Neuronal stem cell (in vitro differentiated cells): Measurements from ENCODE around the gene CTTNBP2NL.
"Not testable (repeated sequence)": the region's sequence is repeated elsewhere in the genome, so short reads cannot be mapped to it uniquely, and the experiment has no call there.

Experiments used
- DNase-seq: peaks from one replicate; pipeline ENCODE4 v3.0.0-alpha.2; 2013; ENCODE audit warnings: low spot score
- H2AFZ ChIP-seq: one replicate; pipeline ENCODE4 v1.6.1; 2013; ENCODE audit warnings: mild to moderate bottlenecking, low read length, inconsistent platforms
- H2AK5ac ChIP-seq: 2 replicates; pipeline ENCODE4 v1.6.1; 2013; ENCODE audit warnings: low read depth, mild to moderate bottlenecking, inconsistent platforms, low read length, moderate library complexity, mixed read lengths
- H2BK120ac ChIP-seq: 2 replicates; pipeline ENCODE4 v1.6.1; 2013; ENCODE audit warnings: low read depth, mild to moderate bottlenecking, inconsistent platforms, low read length, moderate library complexity, mixed read lengths
- H2BK12ac ChIP-seq: one replicate; pipeline ENCODE4 v1.6.1; 2013; ENCODE audit warnings: low read length, inconsistent platforms
- H2BK15ac ChIP-seq: 2 replicates; pipeline ENCODE4 v1.6.1; 2013; ENCODE audit warnings: mild to moderate bottlenecking, low read length, inconsistent platforms, mixed read lengths
- H2BK5ac ChIP-seq: one replicate; pipeline ENCODE4 v1.6.1; 2013; ENCODE audit warnings: inconsistent platforms, mild to moderate bottlenecking, low read length, moderate library complexity
- H3K14ac ChIP-seq: one replicate; pipeline ENCODE4 v1.6.1; 2013; ENCODE audit warnings: low read length, inconsistent platforms
- H3K18ac ChIP-seq: 2 replicates; pipeline ENCODE4 v1.6.1; 2013; ENCODE audit warnings: low read length, inconsistent platforms
- H3K23ac ChIP-seq: 2 replicates; pipeline ENCODE4 v1.6.1; 2013; ENCODE audit warnings: low read depth, mild to moderate bottlenecking, mixed read lengths, low read length, inconsistent platforms; ENCODE audit not compliant: poor library complexity
- H3K27ac ChIP-seq: replicated peaks from 3 replicates; pipeline ENCODE4 v1.5.1; 2013; ENCODE audit warnings: low read length, inconsistent platforms
- H3K27me3 ChIP-seq, 3 experiments: 2 replicates each; pipeline ENCODE4 v1.6.1; 2013; ENCODE audit warnings: low read length in 3 of 3, mild to moderate bottlenecking in 2 of 3, inconsistent platforms in 1 of 3, low read depth in 1 of 3, mixed read lengths in 1 of 3, moderate library complexity in 1 of 3; ENCODE audit not compliant: control insufficient read depth in 3 of 3, insufficient read depth in 3 of 3
- H3K36me3 ChIP-seq, 2 donors: replicated peaks in 1 of 2; 2 replicates each; pipeline ENCODE4 v1.6.1; 2013; ENCODE audit warnings: low read length in 2 of 2; ENCODE audit not compliant: control insufficient read depth in 2 of 2, insufficient read depth in 2 of 2
- H3K4ac ChIP-seq: 2 replicates; pipeline ENCODE4 v1.6.1; 2013; ENCODE audit warnings: inconsistent platforms, mild to moderate bottlenecking, low read length, moderate library complexity
- H3K4me1 ChIP-seq, 2 donors: 1 replicate in 1 of 2; 2 replicates in 1 of 2; pipeline ENCODE4 v1.6.1; 2013; ENCODE audit warnings: low read length in 2 of 2, low read depth in 1 of 2; ENCODE audit not compliant: control insufficient read depth in 2 of 2, insufficient read depth in 1 of 2
- H3K4me2 ChIP-seq: one replicate; pipeline ENCODE4 v1.6.1; 2013; ENCODE audit warnings: mild to moderate bottlenecking, low read length, inconsistent platforms; ENCODE audit not compliant: insufficient read depth, poor library complexity, severe bottlenecking
- H3K4me3 ChIP-seq, 2 donors: 2 replicates each; pipeline ENCODE4 v1.5.1; 2013; ENCODE audit warnings: low read length in 2 of 2, mild to moderate bottlenecking in 2 of 2, inconsistent platforms in 1 of 2, moderate library complexity in 1 of 2
- H3K79me1 ChIP-seq: one replicate; pipeline ENCODE4 v1.6.1; 2013; ENCODE audit warnings: low read depth, mild to moderate bottlenecking, inconsistent platforms, low read length, moderate library complexity
- H3K9ac ChIP-seq: one replicate; pipeline ENCODE4 v1.6.1; 2013; ENCODE audit warnings: mild to moderate bottlenecking, low read depth, low read length, inconsistent platforms; ENCODE audit not compliant: poor library complexity
- H3K9me3 ChIP-seq, 2 donors: replicated peaks in 1 of 2; 2 replicates each; pipeline versions ENCODE3 to v1.6.1; 2013; ENCODE audit warnings: low read length in 2 of 2, mild to moderate bottlenecking in 2 of 2, inconsistent platforms in 1 of 2, low read depth in 1 of 2, mixed read lengths in 1 of 2, moderate library complexity in 1 of 2; ENCODE audit not compliant: control insufficient read depth in 2 of 2, insufficient read depth in 1 of 2
- H4K8ac ChIP-seq: one replicate; pipeline ENCODE4 v1.6.1; 2013; ENCODE audit warnings: low read depth, mild to moderate bottlenecking, inconsistent platforms, low read length, moderate library complexity
- H4K91ac ChIP-seq: one replicate; pipeline ENCODE4 v1.6.1; 2013; ENCODE audit warnings: low read length, low read depth, mild to moderate bottlenecking, inconsistent platforms; ENCODE audit not compliant: poor library complexity
- WGBS, 2 donors: extraction: QIAGEN DNeasy Blood & Tissue Kit; methylation state at CpG; one replicate each; pipeline ENCODE4 v1.1.7; 2013; ENCODE audit warnings: missing lambda C conversion rate in 2 of 2, mixed read lengths in 1 of 2; ENCODE audit not compliant: insufficient read length in 2 of 2, insufficient replicate concordance in 1 of 2; ENCODE audit errors: extremely low coverage in 2 of 2; 5-methylcytosine and 5-hydroxymethylcytosine counted together

The CTTNBP2NL gene

GRCh38 chr1:112477550-112477949, 81.5 kb downstream of the CTTNBP2NL start:
- Histone ChIP-seq H2BK15ac (no peak overlapping the region), H4K8ac (no peak overlapping the region), H2AFZ (no peak overlapping the region), H3K23ac (no peak overlapping the region), H2BK12ac (no peak overlapping the region), H3K18ac (no peak overlapping the region), H3K4ac (no peak overlapping the region), H3K27ac (no peak overlapping the region), H2BK5ac (no peak overlapping the region), H3K4me2 (no peak overlapping the region), H3K9me3 (peaks cover 5 to 11% of the 10 kb centered on the region in 2 donors), H3K27me3 (no peaks in the 10 kb centered on the region), H4K91ac (no peak overlapping the region), H2AK5ac (no peak overlapping the region), H3K14ac (no peak overlapping the region), H3K9ac (no peak overlapping the region), H2BK120ac (no peak overlapping the region), H3K36me3 (no peaks in the 10 kb centered on the region), H3K4me1 (no peaks in the 10 kb centered on the region), H3K79me1 (no peaks in the 10 kb centered on the region), H3K4me3 (no peak overlapping the region)
- DNase-seq, result no peak

GRCh38 chr1:112478314-112478713, 82.3 kb downstream of the CTTNBP2NL start:
- H4K8ac ChIP-seq, result no peak overlapping the region
- H2BK15ac ChIP-seq, result no peak overlapping the region
- H3K18ac ChIP-seq, result no peak overlapping the region
- no peaks in the 10 kb centered on the region for H3K36me3 ChIP-seq
- no peaks in the 10 kb centered on the region for H3K27me3 ChIP-seq
- no peak overlapping the region for H2BK12ac ChIP-seq
- no peak overlapping the region for H4K91ac ChIP-seq
- no peak overlapping the region for H3K14ac ChIP-seq
- no peak overlapping the region for H3K9ac ChIP-seq
- H2AFZ ChIP-seq, result no peak overlapping the region
- H3K4me2 ChIP-seq, result no peak overlapping the region
- no CpG with 5 or more reads among the region's 1 CpG for WGBS, 2 donors
- H2AK5ac ChIP-seq, result no peak overlapping the region
- no peak overlapping the region for H2BK5ac ChIP-seq
- no peak overlapping the region for H3K27ac ChIP-seq
- H3K9me3 ChIP-seq, result peaks cover 5 to 11% of the 10 kb centered on the region in 2 donors
- no peak overlapping the region for H2BK120ac ChIP-seq
- no peak overlapping the region for H3K23ac ChIP-seq
- no peaks in the 10 kb centered on the region for H3K4me1 ChIP-seq
- no peak overlapping the region for H3K4ac ChIP-seq
- H3K79me1 ChIP-seq, result no peaks in the 10 kb centered on the region
- H3K4me3 ChIP-seq, result no peak overlapping the region
- no peak for DNase-seq

GRCh38 chr1:112486063-112486462, 90.0 kb downstream of the CTTNBP2NL start:
- H2AFZ ChIP-seq, H2BK5ac ChIP-seq, H3K18ac ChIP-seq, H3K4ac ChIP-seq, H2BK120ac ChIP-seq, H2BK15ac ChIP-seq, H3K4me3 ChIP-seq, H3K23ac ChIP-seq, H4K91ac ChIP-seq, H3K9me3 ChIP-seq, DNase-seq, H3K4me2 ChIP-seq, H3K27me3 ChIP-seq, H2BK12ac ChIP-seq, H3K4me1 ChIP-seq, H3K36me3 ChIP-seq, H3K9ac ChIP-seq, H3K79me1 ChIP-seq, H4K8ac ChIP-seq, H3K14ac ChIP-seq, H3K27ac ChIP-seq, H2AK5ac ChIP-seq: not testable (repeated sequence)
- no CpG with 5 or more reads among the region's 1 CpG for WGBS, 2 donors

GRCh38 chr1:112487686-112488085, 91.7 kb downstream of the CTTNBP2NL start:
- no CpG with 5 or more reads among the region's 6 CpGs for WGBS, 2 donors
- H2AFZ ChIP-seq, H2BK15ac ChIP-seq: not testable (repeated sequence)

More at GRCh38 chr1:112487686-112488085, 91.7 kb downstream of the CTTNBP2NL start:
- not testable (repeated sequence) for H3K4me2 ChIP-seq, H3K18ac ChIP-seq, H2AK5ac ChIP-seq, H4K8ac ChIP-seq, H4K91ac ChIP-seq, H2BK12ac ChIP-seq, H3K14ac ChIP-seq, H3K9ac ChIP-seq, H3K27ac ChIP-seq, H3K36me3 ChIP-seq, H3K27me3 ChIP-seq, H2BK5ac ChIP-seq, H3K9me3 ChIP-seq, H3K4ac ChIP-seq, H3K79me1 ChIP-seq, H3K4me3 ChIP-seq, H2BK120ac ChIP-seq, H3K4me1 ChIP-seq, DNase-seq, H3K23ac ChIP-seq
